ENCODE data around the gene TRMT1.

DNA sequence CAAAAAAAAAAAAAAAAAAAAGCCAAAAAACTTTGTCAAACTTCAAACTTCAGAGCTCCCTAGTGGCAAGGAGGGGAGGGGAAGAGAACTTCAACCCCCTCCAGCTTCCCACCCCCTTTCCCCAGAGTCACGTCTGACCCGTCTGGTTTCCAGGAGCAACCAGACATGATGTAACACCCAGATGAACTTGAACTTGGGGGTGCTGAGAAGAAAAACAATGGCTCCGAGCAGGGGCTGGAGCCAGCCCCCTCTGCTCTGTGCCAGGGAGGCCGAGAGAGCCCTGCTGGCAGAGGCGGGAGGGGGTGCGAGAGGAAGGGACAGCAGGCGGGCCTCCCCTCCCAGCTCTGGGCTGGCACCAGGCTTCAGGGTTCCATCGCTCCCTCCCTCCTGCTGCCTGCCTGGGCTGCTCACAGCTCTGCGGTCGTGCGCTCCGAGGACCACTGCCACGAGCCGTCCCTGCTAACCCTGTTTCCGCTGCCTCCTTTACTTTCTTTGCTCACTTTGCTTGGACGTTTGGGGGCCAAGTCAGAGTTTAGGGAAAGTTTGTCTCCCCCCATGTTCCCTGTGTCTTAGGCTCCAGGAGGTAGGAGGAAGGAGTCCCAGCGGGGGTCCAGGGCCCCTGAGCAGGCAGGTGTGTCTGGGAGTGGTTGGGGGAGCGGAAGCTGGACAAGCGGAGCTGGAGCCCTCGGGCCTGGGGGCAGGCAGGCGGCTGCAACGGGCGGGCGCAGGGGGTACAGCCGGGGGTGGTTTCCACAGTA, 25.0 kb downstream of the TRMT1 start:
- TF ChIP-seq CTCF (IDR thresholded peaks at IDR 0.05; ENCODE audit: borderline replicate concordance, extremely low read depth, low read length, poor library complexity, severe bottlenecking) (no peak), EZH2 (IDR thresholded peaks at IDR 0.05; ENCODE audit: borderline replicate concordance, low read depth, low read length, severe bottlenecking) (no peak)

Data from DND-41 (cell line).